ENCODE results near the gene CLIC4.
"Not testable (repeated sequence)": the region's sequence is repeated elsewhere in the genome, so short reads cannot be mapped to it uniquely, and the experiment has no call there.

The CLIC4 gene

DNA sequence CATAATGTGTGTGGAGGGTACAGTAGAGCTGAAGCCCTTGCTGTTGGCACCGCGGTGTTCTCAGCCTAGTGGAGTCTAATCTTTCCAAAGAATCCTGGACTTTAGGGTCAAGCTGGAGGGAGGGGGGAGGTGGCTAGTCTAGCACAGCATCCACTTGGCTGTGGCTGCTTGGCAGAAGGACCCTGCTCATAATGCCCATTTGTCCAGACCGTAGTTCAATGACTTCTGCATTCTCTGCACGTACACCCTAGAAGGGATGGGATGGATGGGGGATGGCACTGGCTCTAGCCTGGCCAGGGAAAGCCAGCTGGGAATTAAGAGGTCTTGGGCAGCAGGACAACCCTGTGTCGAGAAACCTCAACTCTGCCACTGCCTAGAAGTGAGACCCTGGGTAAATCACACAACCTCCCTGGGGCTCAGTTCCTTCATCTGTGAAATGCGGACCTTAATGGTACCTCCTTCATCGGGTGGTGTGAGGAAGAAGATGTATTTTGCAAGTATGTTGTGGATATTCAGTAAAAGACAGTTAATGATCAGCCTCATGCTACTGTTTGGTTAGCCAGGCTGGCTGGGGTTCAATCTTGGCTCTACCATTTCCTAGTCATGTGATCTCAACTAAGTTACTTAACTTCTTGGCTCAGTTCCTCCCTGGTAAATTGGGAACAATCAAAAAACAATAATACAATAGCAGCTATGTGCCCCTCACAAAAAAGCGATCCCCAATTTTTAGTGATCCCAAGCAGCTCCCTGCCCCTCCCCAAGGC lies 27.2 kb upstream of the CLIC4 start:
- DNase-seq (ENCODE audit: low read depth in 2 of 2, low spot score in 1 of 2) = no peak

GRCh38 chr1:24720152-24720551 lies 25.1 kb upstream of the CLIC4 start:
- no peak for DNase-seq (ENCODE audit: low read depth in 2 of 2, low spot score in 1 of 2)

GRCh38 chr1:24721533-24721932 lies 23.7 kb upstream of the CLIC4 start:
- no peak for DNase-seq (ENCODE audit: low read depth in 2 of 2, low spot score in 1 of 2)

DNA sequence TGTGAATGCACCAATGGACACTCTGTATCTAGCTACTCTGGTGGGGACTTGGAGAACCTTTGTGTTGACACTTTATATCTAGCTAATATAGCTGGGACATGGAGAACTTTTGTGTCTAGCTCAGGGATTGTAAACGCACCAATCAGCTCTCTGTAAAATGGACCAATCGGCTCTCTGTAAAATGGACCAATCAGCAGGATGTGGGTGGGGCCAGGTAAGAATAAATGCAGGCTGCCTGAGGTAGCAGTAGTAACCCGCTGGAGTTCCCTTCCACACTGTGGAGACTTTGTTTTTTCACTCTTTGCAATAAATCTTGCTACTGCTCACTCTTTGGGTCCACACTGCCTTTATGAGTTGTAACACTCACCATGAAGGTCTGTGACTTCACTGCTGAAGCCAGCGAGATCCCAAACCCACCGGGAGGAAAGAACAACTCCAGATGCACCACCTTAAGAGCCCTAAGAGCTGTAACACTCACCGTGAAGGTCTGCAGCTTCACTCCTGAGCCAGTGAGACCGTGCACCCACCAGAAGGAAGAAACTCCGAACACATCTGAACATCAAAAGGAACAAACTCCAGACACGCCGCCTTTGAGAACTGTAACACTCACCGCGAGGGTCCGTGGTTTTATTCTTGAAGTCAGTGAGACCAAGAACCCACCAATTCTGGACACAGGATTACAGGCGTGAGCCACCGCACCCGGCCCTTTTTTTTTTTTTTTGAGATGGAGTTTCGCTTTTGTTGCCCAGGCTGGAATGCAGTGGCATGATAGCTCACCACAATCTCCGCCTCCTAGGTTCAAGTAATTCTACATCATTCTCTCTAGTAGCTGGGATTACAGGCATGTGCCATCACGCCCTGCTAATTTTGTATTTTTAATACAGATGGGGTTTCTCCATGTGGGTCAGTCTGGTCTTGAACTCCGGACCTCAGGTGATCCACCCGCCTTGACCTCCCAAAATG lies 22.9 kb upstream of the CLIC4 start:
- not testable (repeated sequence) for DNase-seq (ENCODE audit: low read depth in 2 of 2, low spot score in 1 of 2)

GRCh38 chr1:24724345-24725208 lies 20.7 kb upstream of the CLIC4 start:
- DNase-seq (ENCODE audit: low read depth in 2 of 2, low spot score in 1 of 2) = no peak

DNA sequence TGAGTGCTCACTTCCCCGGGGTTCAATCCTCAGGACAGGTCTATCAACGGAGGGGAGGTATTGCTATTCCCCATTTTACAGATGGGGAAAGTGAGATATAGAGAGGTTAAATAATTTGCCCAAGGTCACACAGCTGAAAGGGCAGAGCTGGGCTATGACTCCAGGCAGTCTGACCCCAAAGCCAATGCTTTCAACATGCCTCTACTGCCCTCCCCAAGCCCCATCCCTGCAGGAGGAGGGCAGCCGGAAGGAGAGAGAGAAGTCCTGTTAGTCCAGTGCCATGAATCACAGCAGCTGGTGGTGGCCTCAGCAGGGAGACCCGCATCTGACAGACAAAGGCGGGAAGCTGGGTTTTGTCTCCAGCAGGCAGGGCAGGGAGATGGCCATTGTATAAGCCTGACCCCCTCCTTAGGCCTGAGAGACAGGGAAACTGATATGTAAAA lies 20.0 kb upstream of the CLIC4 start:
- no peak for DNase-seq (ENCODE audit: low read depth in 2 of 2, low spot score in 1 of 2)

DNA sequence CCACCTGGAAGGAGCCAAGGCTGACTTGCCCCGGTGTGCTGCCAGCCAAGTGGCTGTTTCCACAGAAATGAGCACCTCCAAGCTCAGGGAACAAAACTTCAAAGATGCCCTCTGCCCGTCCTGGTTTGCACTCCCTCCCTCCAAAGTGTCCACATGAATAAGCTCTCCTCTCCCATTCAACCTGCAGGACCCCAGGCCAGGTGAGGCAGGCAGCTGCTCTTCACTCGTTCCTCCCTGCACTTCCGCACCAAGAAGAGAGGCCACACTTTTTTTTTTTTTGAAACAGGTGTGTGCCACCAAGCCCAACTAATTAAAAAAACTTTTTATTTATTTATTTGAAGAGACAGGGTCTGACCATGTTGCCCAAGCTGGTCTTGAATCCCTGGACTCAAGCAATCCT lies 18.5 kb upstream of the CLIC4 start:
- DNase-seq (ENCODE audit: low read depth in 2 of 2, low spot score in 1 of 2) = no peak

DNA sequence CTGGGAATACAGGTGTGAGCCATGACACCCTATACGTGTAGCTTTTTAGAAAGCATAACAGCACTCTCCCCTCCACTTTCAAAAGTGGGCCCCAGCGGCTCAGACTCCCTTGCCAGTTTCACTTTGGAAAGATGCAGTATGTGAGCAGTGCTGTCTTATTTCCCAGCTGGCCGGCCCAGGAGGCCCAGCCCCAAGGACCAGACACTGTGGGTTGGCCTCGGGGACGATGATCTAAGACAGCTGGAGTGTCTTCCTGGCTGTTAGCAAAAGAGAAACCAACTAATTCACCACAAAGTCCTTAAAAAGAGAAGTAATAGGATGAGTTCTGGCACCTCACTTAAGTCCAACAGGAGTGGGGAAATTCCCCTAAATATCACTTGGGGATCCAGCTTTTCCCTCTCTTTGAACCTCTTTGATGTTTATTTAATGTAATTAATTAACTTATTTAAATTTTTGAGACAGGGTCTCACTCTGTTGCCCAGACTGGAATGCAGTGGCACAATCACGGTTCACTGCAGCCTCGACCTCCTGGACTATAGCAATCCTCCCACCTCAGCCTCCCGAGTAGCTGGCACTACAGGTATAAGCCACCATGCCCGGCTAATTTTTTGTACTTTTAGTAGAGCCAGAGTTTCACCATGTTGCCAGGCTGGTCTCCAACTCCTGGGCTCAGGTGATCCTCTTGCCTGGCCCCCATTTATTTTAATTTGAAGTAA lies 17.6 kb upstream of the CLIC4 start:
- no peak for DNase-seq (ENCODE audit: low read depth in 2 of 2, low spot score in 1 of 2)

GRCh38 chr1:24728982-24729381 lies 16.3 kb upstream of the CLIC4 start:
- DNase-seq (ENCODE audit: low read depth in 2 of 2, low spot score in 1 of 2) = no peak

- no peak for DNase-seq (ENCODE audit: low read depth in 2 of 2, low spot score in 1 of 2)
Observed at GRCh38 chr1:24732186-24732885, 12.9 kb upstream of the CLIC4 start.

GRCh38 chr1:24733342-24733741 lies 11.9 kb upstream of the CLIC4 start:
- not testable (repeated sequence) for DNase-seq (ENCODE audit: low read depth in 2 of 2, low spot score in 1 of 2)

- no peak for DNase-seq (ENCODE audit: low read depth in 2 of 2, low spot score in 1 of 2)
Observed at GRCh38 chr1:24735156-24735508, 10.1 kb upstream of the CLIC4 start.

GRCh38 chr1:24735509-24736375 lies 9.5 kb upstream of the CLIC4 start:
- DNase-seq (ENCODE audit: low read depth in 2 of 2, low spot score in 1 of 2) = no peak

GRCh38 chr1:24737368-24738117 lies 7.7 kb upstream of the CLIC4 start:
- DNase-seq (ENCODE audit: low read depth in 2 of 2, low spot score in 1 of 2) = no peak

DNA sequence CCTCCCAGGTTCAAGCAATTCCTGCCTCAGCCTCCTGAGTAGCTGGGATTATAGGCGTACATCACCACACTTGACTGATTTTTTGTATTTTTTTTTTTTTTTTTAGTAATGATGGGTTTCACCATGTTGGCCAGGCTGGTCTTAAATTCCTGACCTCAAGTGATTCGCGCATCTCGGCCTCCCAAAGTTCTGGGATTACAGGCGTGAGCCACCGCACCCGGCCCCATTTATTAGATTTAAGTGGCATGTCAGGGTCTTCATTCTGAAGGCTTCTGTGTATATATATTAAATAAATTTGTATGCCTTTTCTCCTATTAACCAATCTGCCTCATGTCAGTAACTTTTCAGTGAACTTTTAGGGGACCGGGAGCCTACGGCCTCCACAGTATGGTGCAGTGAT lies 6.0 kb upstream of the CLIC4 start:
- no peak for DNase-seq (ENCODE audit: low read depth in 2 of 2, low spot score in 1 of 2)

DNA sequence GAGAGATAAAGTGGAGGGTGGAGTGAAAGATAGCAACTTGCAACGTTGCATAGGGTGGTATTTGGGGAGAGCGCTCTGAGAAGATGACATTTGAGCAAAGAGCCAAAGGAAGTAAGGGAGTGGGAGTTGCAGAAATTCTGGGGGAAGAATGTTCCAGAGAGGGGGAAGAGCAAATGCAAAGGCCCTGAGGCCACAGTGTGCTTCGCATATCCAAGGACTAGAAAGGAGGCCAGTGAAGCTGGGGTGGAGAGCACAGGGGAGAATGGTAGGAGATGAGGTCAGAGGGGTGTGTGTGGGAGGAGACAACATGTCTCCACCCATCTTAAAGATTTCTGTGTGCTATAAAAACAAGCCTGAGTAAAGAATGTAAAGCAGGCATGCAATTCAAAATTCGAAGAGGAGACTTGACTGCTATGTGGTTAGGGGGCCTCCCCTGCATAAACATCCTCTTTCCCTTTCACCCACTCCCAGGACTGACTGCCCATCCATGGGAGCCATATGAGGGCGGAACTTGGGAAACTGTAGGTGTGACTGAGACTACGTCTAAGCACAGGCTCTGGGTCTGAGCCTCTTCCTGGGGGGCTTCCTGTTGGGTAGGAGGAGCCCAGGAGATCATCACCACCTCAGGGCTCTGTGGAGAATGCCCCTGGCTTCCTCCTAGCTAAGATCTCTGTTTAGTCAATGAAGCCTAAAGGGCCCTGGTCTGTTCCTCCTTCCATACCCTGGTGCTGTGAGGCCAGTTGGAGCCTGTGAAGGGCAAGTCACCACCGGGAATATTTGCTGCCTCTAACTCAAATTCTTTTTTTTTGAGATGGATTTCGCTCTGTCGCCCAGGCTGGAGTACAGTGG lies 2.9 kb upstream of the CLIC4 start:
- DNase-seq (ENCODE audit: low read depth in 2 of 2, low spot score in 1 of 2) = no peak

DNA sequence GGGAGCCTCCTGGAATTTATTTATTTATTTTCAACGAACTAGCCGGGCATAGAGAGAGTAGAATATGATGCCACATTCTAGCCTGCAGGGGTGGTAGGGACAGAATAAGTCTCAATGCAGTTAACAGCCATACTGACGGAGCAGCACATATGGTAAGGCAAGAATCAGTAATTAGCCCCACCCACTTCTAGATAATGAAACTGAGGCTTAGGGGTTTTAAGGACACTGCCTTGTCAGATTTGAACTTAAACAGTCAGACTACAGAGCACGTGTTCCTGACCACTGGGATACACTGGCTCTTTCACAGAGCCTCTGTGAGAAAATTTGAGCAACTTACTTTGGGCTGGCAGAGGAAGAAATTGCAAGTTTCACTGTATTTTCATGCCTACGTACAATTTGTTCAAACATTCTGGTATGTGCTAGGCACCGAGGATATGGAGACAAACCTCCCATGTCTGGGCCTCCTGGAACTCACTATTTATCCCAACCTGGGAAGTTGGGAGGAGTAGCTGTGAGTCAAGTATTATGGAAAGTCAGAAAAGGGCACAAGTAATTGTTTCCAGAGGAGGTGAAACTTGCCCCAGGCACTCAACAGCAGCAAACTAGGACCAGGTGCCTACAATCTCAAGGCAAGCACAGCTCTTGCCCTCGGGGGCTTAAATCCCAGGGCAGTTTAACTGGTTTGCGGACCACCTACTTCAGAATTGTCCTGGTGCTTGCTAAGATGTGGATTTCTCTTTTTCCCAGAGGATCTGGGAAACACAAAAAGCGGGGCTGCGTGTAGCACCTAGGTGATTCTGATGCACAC lies 1.6 kb upstream of the CLIC4 start:
- DNase-seq (ENCODE audit: low read depth in 2 of 2, low spot score in 1 of 2) = no peak
